ENCODE data around the gene PLXNC1. TPM values are rescaled to one million over a fixed set of nuclear protein-coding genes. Genes with fewer than 3 reads are reported as not detected.

Gene PLXNC1
- polyA plus RNA-seq, 1 donor (not counting 4 experiments of a cell fraction or from before 2014, with no cell fraction given): 0.17 TPM

DNA sequence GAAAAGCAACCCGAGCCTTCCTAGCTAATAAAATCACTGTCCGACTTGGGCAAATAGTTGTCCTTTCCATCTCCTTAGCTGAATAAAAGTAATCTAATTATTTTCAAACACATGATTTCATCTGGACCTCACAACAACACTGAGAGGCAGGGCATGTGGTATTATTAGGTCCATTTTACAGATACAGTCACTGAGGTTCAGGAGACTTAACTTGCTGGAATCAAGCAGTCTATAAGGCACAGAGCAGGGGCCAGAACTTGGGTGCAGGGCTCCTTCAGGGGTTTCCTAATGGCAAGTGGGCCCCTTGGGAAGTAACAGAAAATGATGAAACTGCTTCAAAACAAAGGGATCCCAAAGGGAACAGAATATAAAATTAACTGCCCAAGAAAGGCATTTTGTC lies 15.5 kb downstream of the PLXNC1 start:
- Histone ChIP-seq H4K20me1 (ENCODE audit: control insufficient read depth, extremely low read depth, insufficient read depth, low read length) (no peaks in the 10 kb centered on the region), H3K4me1 (ENCODE audit: control insufficient read depth, extremely low read depth, insufficient read depth, low read length) (no peaks in the 10 kb centered on the region), H3K4me2 (ENCODE audit: control insufficient read depth, extremely low read depth, insufficient read depth, low read depth, low read length) (no peak overlapping the region), H3K9me1 (ENCODE audit: control insufficient read depth, extremely low read depth, insufficient read depth, low read length) (no peaks in the 10 kb centered on the region), H2AFZ (ENCODE audit: control insufficient read depth, low read length) (no peak overlapping the region), H3K36me3 (ENCODE audit: control insufficient read depth in 2 of 2, extremely low read depth in 1 of 2, insufficient read depth in 2 of 2, low read length in 2 of 2) (no peaks in the 10 kb centered on the region), H3K9ac (ENCODE audit: control insufficient read depth, extremely low read depth, insufficient read depth, low read length) (no peak overlapping the region), H3K9me3 (ENCODE audit: control insufficient read depth, low read depth, low read length) (no peaks in the 10 kb centered on the region), H3K79me2 (ENCODE audit: control insufficient read depth, insufficient read depth, low read length) (no peaks in the 10 kb centered on the region), H3K27me3 (ENCODE audit: control insufficient read depth, extremely low read depth, insufficient read depth, low read length) (peaks cover 14% of the 10 kb centered on the region), H3K4me3 (ENCODE audit: control insufficient read depth in 2 of 3, extremely low read depth in 1 of 3, insufficient read depth in 2 of 3, low read depth in 1 of 3, low read length in 3 of 3) (no peak overlapping the region), H3K27ac (ENCODE audit: control insufficient read depth, insufficient read depth, low read length) (no peak overlapping the region)
- DNase-seq (ENCODE audit: low read depth, low spot score) (no peak), FAIRE-seq (no peak)
- TF ChIP-seq, protein P1, sequence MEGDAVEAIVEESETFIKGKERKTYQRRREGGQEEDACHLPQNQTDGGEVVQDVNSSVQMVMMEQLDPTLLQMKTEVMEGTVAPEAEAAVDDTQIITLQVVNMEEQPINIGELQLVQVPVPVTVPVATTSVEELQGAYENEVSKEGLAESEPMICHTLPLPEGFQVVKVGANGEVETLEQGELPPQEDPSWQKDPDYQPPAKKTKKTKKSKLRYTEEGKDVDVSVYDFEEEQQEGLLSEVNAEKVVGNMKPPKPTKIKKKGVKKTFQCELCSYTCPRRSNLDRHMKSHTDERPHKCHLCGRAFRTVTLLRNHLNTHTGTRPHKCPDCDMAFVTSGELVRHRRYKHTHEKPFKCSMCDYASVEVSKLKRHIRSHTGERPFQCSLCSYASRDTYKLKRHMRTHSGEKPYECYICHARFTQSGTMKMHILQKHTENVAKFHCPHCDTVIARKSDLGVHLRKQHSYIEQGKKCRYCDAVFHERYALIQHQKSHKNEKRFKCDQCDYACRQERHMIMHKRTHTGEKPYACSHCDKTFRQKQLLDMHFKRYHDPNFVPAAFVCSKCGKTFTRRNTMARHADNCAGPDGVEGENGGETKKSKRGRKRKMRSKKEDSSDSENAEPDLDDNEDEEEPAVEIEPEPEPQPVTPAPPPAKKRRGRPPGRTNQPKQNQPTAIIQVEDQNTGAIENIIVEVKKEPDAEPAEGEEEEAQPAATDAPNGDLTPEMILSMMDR (optimal IDR thresholded peaks at IDR 0.05 in 1 of 3, IDR thresholded peaks at IDR 0.05 in 1 of 3, conservative IDR thresholded peaks at IDR 0.05 in 1 of 3; ENCODE audit: extremely low read depth in 1 of 3, insufficient read depth in 2 of 3, low read length in 3 of 3): no peak
- no peak for TF ChIP-seq EZH2 (IDR thresholded peaks at IDR 0.05; ENCODE audit: low read length)
- dilution Hi-C loops (cut with MboI; ENCODE audit: extremely low pct_ligation_motif_present, low sequenced_read_pairs): no loop called here

DNA sequence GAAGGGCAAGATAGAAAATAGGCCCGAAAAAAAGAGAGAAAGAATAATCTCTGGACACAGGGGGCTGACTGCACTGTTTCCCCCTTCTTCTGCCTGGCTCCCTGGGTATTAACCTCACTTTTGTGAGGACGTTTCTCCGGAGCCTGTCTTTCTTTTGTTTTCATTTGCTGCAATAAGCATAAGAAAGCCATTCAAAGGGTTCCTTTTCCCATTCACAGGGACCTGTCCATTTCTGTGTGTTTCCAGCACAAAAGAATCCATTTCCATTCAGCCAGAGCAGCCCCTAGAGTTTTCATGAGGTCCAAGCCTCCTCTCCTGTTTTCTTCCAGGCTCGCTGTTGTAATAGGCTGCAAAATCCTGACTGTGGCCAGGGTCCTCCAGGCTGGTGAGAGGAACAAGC lies 16.8 kb downstream of the PLXNC1 start:
- no peaks in the 10 kb centered on the region for H3K9me1 ChIP-seq (ENCODE audit: control insufficient read depth, extremely low read depth, insufficient read depth, low read length)
- H3K4me2 ChIP-seq (ENCODE audit: control insufficient read depth, extremely low read depth, insufficient read depth, low read depth, low read length): no peak overlapping the region
- H3K79me2 ChIP-seq (ENCODE audit: control insufficient read depth, insufficient read depth, low read length): no peaks in the 10 kb centered on the region
- H3K36me3 ChIP-seq (ENCODE audit: control insufficient read depth in 2 of 2, extremely low read depth in 1 of 2, insufficient read depth in 2 of 2, low read length in 2 of 2): no peaks in the 10 kb centered on the region
- no peak overlapping the region for H3K4me3 ChIP-seq (ENCODE audit: control insufficient read depth in 2 of 3, extremely low read depth in 1 of 3, insufficient read depth in 2 of 3, low read depth in 1 of 3, low read length in 3 of 3)
- dilution Hi-C loops (cut with MboI; ENCODE audit: extremely low pct_ligation_motif_present, low sequenced_read_pairs): no loop called here
- no peak overlapping the region for H2AFZ ChIP-seq (ENCODE audit: control insufficient read depth, low read length)
- H3K27me3 ChIP-seq (ENCODE audit: control insufficient read depth, extremely low read depth, insufficient read depth, low read length): peaks cover 18% of the 10 kb centered on the region
- no peaks in the 10 kb centered on the region for H3K4me1 ChIP-seq (ENCODE audit: control insufficient read depth, extremely low read depth, insufficient read depth, low read length)
- no peaks in the 10 kb centered on the region for H3K9me3 ChIP-seq (ENCODE audit: control insufficient read depth, low read depth, low read length)
- TF ChIP-seq, protein P1 (optimal IDR thresholded peaks at IDR 0.05 in 1 of 3, IDR thresholded peaks at IDR 0.05 in 1 of 3, conservative IDR thresholded peaks at IDR 0.05 in 1 of 3; ENCODE audit: extremely low read depth in 1 of 3, insufficient read depth in 2 of 3, low read length in 3 of 3): no peak
- no peak for TF ChIP-seq EZH2 (IDR thresholded peaks at IDR 0.05; ENCODE audit: low read length)
- H3K9ac ChIP-seq (ENCODE audit: control insufficient read depth, extremely low read depth, insufficient read depth, low read length): no peak overlapping the region
- no peak overlapping the region for H3K27ac ChIP-seq (ENCODE audit: control insufficient read depth, insufficient read depth, low read length)
- no peak for DNase-seq (ENCODE audit: low read depth, low spot score)
- no peak for FAIRE-seq
- H4K20me1 ChIP-seq (ENCODE audit: control insufficient read depth, extremely low read depth, insufficient read depth, low read length): no peaks in the 10 kb centered on the region
